SK-MEL-5 (cell line): ENCODE results near the gene ZNF497. TPM values are rescaled to one million over a fixed set of nuclear protein-coding genes. Genes with fewer than 3 reads are reported as not detected.
A peak's percentile ranks its signal among the peaks of the same experiment; 100 is the strongest.
"Not testable (repeated sequence)": the region's sequence is repeated elsewhere in the genome, so short reads cannot be mapped to it uniquely, and the experiment has no call there.

Experiments
- DNase-seq: peaks from one replicate; pipeline ENCODE4 v3.0.0-alpha.2; 2016; ENCODE audit warnings: low read depth, low spot score
- in situ Hi-C: cut with HindIII; loops from 2 replicates; pipeline ENCODE4 v1.10.0; 2016; ENCODE audit warnings: low sequenced_read_pairs, high pct_unique_total_duplicates, low pct_unique_long_range_greater_than_20kb
- total RNA-seq: library from RNA; depleted of rRNA; stranded (reverse); fragments of >200 nt; shearing (Covaris generic); gene quantifications from 2 replicates; pipeline ENCODE4 v1.2.3, GENCODE V29; 2014

The ZNF497 gene
- total RNA-seq, 1 experiment from 2014 or later: 0.40 TPM

GRCh38 chr19:58353717-58354477, 8.7 kb downstream of the ZNF497 start:
- in situ Hi-C loops: no loop called here
- DNase-seq: no peak

GRCh38 chr19:58352760-58353671, 9.5 kb downstream of the ZNF497 start, which contains the start of gene A1BG:
Gene A1BG (minus strand): TSS chr19:58353492. CDS start chr19:58353437, 55 bp downstream.
- in situ Hi-C loops: no loop called here
- DNase-seq: no peak

- DNase-seq: no peak
- in situ Hi-C loops: no loop called here
Observed at GRCh38 chr19:58351990-58352755, 10.4 kb downstream of the ZNF497 start.

- in situ Hi-C loops: no loop called here
Observed at GRCh38 chr19:58351558-58351878, 11.0 kb downstream of the ZNF497 start.

GRCh38 chr19:58350871-58351557, 11.5 kb downstream of the ZNF497 start:
- no peak for DNase-seq
- in situ Hi-C loops: no loop called here

More at GRCh38 chr19:58351558-58351878, 11.0 kb downstream of the ZNF497 start:
- DNase-seq: no peak

GRCh38 chr19:58350001-58350861, 12.3 kb downstream of the ZNF497 start:
- no peak for DNase-seq
- in situ Hi-C loops: no loop called here

GRCh38 chr19:58349590-58349989, 13.0 kb downstream of the ZNF497 start:
- in situ Hi-C loops: no loop called here
- no peak for DNase-seq

GRCh38 chr19:58348080-58348479, 14.5 kb downstream of the ZNF497 start:
- in situ Hi-C loops, DNase-seq: not testable (repeated sequence)

- peak; percentile 59 for DNase-seq
- in situ Hi-C loops: no loop called here
Observed at GRCh38 chr19:58346961-58347929, 15.3 kb downstream of the ZNF497 start.

- in situ Hi-C loops: no loop called here
- DNase-seq: no peak
Observed at GRCh38 chr19:58345558-58345957, 17.0 kb downstream of the ZNF497 start.

GRCh38 chr19:58338825-58339558, 23.6 kb downstream of the ZNF497 start:
- no peak for DNase-seq
- in situ Hi-C loops: no loop called here

GRCh38 chr19:58338336-58338735, 24.2 kb downstream of the ZNF497 start:
- no peak for DNase-seq
- in situ Hi-C loops: no loop called here

- no peak for DNase-seq
- in situ Hi-C loops: no loop called here
Observed at GRCh38 chr19:58336820-58337219, 25.7 kb downstream of the ZNF497 start.

- in situ Hi-C loops: no loop called here
- no peak for DNase-seq
Observed at GRCh38 chr19:58336216-58336615, 26.3 kb downstream of the ZNF497 start.

- in situ Hi-C loops: no loop called here
- DNase-seq: no peak
Observed at GRCh38 chr19:58335630-58336029, 26.9 kb downstream of the ZNF497 start.
